ENCODE data around the gene PGM2.

PGM2 gene

GRCh38 chr4:37827030-37827685, 672 bp downstream of the PGM2 start:
- DNase-seq (ENCODE audit: low spot score) = peak; percentile 28
- TF ChIP-seq, protein P1, sequence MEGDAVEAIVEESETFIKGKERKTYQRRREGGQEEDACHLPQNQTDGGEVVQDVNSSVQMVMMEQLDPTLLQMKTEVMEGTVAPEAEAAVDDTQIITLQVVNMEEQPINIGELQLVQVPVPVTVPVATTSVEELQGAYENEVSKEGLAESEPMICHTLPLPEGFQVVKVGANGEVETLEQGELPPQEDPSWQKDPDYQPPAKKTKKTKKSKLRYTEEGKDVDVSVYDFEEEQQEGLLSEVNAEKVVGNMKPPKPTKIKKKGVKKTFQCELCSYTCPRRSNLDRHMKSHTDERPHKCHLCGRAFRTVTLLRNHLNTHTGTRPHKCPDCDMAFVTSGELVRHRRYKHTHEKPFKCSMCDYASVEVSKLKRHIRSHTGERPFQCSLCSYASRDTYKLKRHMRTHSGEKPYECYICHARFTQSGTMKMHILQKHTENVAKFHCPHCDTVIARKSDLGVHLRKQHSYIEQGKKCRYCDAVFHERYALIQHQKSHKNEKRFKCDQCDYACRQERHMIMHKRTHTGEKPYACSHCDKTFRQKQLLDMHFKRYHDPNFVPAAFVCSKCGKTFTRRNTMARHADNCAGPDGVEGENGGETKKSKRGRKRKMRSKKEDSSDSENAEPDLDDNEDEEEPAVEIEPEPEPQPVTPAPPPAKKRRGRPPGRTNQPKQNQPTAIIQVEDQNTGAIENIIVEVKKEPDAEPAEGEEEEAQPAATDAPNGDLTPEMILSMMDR (IDR thresholded peaks at IDR 0.05; ENCODE audit: borderline replicate concordance, control extremely low read depth, extremely low read depth, insufficient read depth, missing control alignments) = no peak
- in situ Hi-C loops (cut with MboI; ENCODE audit: low sequenced_read_pairs, unreplicated experiment) = no loop called here

DNA sequence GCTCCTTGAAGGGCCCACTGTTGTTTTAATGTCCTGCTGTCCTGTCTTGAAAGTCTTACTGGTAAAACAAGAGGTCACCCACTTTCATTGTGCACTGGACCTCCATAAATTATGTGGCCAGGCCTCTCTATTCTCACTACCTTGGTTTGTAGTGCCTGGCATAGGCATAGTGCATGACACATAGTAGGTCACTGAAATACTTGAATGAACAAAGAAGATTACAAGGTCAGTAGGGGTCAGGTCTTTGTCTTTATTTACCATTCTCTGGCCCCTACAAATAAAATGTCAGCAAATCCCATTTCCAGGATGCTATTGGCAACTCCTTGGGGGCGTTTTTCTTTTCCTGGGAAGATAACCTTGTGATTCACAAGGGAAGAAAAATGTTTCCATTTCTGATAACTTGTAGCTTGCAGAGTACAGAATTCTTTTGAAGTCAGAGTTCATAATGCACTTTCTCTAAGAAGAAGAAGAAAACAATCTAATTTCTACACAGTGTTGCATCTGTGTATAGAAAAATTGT, 1.4 kb downstream of the PGM2 start:
- TF ChIP-seq, protein P1 (IDR thresholded peaks at IDR 0.05; ENCODE audit: borderline replicate concordance, control extremely low read depth, extremely low read depth, insufficient read depth, missing control alignments) = no peak
- in situ Hi-C loops (cut with MboI; ENCODE audit: low sequenced_read_pairs, unreplicated experiment) = no loop called here
- DNase-seq (ENCODE audit: low spot score) = no peak

GRCh38 chr4:37828843-37829242, 2.4 kb downstream of the PGM2 start:
- no peak for DNase-seq (ENCODE audit: low spot score)
- in situ Hi-C loops (cut with MboI; ENCODE audit: low sequenced_read_pairs, unreplicated experiment) = no loop called here
- TF ChIP-seq, protein P1 (IDR thresholded peaks at IDR 0.05; ENCODE audit: borderline replicate concordance, control extremely low read depth, extremely low read depth, insufficient read depth, missing control alignments) = no peak

DNA sequence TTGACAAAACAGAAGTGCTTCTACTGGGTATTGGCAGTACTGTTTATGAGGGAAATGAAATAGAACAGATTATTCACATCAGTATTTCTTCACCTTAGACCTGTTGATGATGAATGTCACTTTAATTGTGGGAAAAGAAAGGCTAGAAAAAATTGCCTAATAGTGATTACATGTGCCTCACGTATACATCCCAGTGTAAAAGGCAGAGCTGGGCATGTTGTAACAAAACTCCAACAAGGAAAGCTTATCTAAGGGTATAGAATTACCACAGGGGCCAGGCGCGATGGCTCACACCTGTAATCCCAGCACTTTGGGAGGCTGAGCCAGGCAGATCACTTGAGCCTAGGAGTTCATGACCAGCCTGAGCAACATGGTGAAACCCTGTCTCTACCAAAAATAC, 4.2 kb downstream of the PGM2 start:
- in situ Hi-C loops (cut with MboI; ENCODE audit: low sequenced_read_pairs, unreplicated experiment) = no loop called here
- TF ChIP-seq, protein P1 (IDR thresholded peaks at IDR 0.05; ENCODE audit: borderline replicate concordance, control extremely low read depth, extremely low read depth, insufficient read depth, missing control alignments) = no peak
- no peak for DNase-seq (ENCODE audit: low spot score)

DNA sequence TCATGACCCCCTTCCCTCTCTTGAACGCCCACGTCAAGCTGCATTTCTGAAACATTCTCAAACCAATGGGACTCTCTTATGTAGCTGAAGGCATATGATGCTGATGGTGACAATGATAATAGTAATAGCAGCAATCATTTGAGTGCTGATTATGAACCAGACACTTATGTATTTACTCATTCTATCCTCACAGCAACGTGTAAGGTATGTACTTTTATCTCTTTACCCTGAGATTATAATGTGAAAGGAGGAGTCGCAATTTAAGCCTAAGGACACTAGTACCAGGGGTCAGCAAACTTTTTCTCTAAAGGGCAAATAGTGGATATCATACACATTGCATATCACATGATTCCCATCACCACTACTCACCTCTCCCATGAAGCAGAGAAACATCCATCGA, 8.5 kb downstream of the PGM2 start:
- in situ Hi-C loops (cut with MboI; ENCODE audit: low sequenced_read_pairs, unreplicated experiment) = no loop called here
- TF ChIP-seq, protein P1 (IDR thresholded peaks at IDR 0.05; ENCODE audit: borderline replicate concordance, control extremely low read depth, extremely low read depth, insufficient read depth, missing control alignments) = no peak
- DNase-seq (ENCODE audit: low spot score) = no peak

DNA sequence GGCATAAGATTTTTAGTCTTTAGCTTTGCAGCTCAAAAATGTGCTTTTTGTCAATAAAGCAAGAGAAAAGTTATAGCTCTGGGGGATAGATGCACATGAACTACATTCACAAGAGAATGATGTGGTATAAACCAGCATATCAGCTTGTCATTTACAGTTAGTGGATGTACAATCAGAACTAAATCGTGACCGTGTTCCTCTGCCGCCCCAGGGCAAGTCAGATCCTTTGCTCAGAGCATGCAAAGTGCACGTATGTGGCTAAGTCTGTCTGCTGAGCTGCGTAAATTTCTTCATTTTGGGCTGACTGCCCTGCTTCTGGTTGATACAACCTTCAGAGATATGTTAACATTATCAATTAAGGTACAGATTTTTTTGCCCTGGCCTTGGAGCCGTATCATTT, 9.3 kb downstream of the PGM2 start:
- in situ Hi-C loops (cut with MboI; ENCODE audit: low sequenced_read_pairs, unreplicated experiment) = no loop called here
- TF ChIP-seq, protein P1 (IDR thresholded peaks at IDR 0.05; ENCODE audit: borderline replicate concordance, control extremely low read depth, extremely low read depth, insufficient read depth, missing control alignments) = no peak
- no peak for DNase-seq (ENCODE audit: low spot score)

Measured in GM13976 (cell line).